Choroid plexus epithelial cell (primary cell): Measurements from ENCODE around the gene DNPH1.

Source experiments
- DNase-seq: peaks from one replicate; pipeline ENCODE4 v3.0.0-alpha.2; 2010; ENCODE audit warnings: low read depth
- H3K4me3 ChIP-seq: 2 replicates; pipeline ENCODE4 v1.5.1; 2011; ENCODE audit warnings: low read depth, mild to moderate bottlenecking, control low read depth, low read length, moderate library complexity
- TF ChIP-seq, protein P1 (sequence below): conservative IDR thresholded peaks from 2 replicates; pipeline ENCODE4 v1.5.1; 2011; ENCODE audit warnings: low read depth, mild to moderate bottlenecking, control low read depth, inconsistent platforms, low read length, moderate library complexity

DNPH1 gene

DNA sequence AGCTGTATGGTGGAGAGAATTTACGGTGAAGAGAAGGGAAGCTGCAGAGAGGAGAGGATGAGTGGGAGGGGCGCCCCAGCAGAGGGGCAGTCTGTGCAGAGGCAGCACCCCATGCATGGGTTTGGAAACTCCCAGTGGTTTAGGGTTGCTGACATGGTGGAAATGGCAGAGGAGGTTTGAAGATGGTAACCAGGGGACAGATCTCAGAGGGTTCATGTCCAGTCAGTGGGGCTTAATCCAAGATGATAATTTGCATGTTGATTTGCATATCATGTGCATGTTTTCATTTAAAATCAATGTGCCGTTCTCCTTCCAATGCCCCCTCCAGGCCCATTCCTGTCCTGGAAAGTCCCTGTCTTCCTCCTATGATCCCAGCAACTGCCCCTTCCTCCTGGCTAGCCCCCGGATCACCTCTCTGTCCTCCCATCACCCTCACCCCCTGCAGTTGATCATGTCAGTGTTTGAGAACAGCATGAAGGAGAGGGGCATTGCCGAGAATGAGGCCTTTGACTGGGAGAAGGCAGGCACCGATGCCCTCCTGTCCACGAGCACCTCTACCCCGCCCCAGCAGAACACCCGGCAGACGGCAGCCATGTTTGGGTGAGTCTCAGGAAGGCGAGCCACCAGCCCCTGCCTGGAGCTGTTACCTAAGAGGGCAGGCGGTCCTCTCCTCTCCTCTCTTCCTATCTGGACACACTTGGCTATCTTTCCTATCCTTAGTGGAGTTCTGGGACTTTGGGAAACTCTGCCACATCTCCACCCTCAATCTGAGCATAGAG, 28.3 kb upstream of the DNPH1 start:
- H3K4me3 ChIP-seq, result no peak overlapping the region
- DNase-seq, result no peak
- TF ChIP-seq, protein P1, sequence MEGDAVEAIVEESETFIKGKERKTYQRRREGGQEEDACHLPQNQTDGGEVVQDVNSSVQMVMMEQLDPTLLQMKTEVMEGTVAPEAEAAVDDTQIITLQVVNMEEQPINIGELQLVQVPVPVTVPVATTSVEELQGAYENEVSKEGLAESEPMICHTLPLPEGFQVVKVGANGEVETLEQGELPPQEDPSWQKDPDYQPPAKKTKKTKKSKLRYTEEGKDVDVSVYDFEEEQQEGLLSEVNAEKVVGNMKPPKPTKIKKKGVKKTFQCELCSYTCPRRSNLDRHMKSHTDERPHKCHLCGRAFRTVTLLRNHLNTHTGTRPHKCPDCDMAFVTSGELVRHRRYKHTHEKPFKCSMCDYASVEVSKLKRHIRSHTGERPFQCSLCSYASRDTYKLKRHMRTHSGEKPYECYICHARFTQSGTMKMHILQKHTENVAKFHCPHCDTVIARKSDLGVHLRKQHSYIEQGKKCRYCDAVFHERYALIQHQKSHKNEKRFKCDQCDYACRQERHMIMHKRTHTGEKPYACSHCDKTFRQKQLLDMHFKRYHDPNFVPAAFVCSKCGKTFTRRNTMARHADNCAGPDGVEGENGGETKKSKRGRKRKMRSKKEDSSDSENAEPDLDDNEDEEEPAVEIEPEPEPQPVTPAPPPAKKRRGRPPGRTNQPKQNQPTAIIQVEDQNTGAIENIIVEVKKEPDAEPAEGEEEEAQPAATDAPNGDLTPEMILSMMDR, result no peak

DNA sequence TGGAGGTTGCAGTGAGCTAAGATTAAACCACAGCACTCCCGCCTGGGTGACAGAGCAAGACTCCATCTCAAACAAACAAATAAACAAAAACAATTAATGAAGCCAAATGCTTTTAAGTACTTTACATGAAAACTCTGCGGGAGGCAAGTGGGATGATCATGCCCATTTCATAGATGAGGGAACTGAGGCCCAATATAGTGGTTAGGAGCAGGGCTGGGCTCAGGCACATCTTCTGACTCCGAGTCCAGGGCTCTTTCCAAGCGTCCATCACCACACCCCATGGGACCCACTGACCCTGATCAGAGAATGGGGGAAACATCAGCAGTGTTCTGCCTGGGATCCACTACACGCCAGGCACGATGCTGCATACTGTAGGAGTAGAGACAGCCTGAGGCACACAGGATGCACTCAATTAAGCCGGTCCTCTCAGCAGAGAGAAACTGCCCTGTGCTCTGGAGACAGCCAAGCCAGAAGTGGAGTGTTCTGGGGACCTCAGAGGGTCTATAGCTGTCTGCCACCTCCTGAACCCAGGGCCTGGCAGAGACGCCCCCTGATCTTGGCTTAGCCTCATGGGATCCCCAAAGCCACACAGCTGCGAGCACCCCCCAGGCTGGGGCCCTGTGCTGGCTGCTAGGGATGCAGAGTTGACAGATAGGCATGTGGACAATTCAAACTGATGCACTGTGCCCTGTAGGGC, 27.5 kb upstream of the DNPH1 start:
- TF ChIP-seq, protein P1, result no peak
- H3K4me3 ChIP-seq, result no peak overlapping the region
- DNase-seq, result no peak

DNA sequence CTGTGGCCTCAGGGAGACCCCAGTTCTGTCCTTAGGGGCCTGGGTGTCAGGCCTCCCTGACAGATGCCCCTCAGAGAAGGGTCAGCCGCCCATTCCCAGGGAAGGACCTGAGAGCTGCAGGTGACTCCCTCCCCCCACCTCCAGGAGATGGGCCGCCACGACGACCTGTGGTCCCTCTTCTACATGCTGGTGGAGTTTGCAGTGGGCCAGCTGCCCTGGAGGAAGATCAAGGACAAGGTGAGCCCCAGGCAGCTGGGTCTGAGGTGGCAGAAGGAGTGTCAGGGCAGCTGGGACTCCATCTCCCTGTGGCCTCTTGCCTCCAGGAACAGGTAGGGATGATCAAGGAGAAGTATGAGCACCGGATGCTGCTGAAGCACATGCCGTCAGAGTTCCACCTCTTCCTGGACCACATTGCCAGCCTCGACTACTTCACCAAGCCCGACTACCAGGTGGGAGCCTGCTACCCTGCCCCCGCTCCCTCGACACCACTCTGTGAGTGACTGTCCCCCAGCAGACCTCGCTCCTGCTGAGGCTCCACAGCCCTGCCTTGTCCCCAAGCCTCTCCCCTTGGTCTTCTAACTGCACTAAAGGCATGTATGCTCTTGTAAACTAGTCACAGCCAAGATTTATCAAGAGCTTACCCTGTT, 26.2 kb upstream of the DNPH1 start:
- H3K4me3 ChIP-seq, result no peak overlapping the region
- DNase-seq, result no peak
- TF ChIP-seq, protein P1, result no peak

DNA sequence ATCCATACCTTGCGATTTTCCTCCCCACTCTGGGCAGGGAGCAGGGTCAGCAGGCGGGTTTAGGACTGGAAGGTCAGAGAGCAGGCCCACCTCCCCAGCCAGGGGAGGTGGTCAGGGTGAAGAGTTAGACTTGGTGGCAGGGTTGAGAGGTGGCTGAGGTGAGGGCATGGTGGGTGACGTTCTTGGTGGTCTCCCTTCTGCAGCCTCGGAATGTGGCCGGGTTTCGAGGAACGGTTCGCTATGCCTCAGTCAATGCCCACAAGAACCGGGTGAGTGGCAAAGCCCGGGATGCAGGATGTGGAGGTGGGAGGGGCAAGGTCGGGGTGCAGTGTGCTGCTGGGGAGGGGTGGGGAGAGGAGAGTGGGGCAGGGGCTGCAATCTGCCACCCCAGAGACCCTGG, 25.6 kb upstream of the DNPH1 start:
- no peak for DNase-seq
- TF ChIP-seq, protein P1, result no peak
- H3K4me3 ChIP-seq, result no peak overlapping the region

DNA sequence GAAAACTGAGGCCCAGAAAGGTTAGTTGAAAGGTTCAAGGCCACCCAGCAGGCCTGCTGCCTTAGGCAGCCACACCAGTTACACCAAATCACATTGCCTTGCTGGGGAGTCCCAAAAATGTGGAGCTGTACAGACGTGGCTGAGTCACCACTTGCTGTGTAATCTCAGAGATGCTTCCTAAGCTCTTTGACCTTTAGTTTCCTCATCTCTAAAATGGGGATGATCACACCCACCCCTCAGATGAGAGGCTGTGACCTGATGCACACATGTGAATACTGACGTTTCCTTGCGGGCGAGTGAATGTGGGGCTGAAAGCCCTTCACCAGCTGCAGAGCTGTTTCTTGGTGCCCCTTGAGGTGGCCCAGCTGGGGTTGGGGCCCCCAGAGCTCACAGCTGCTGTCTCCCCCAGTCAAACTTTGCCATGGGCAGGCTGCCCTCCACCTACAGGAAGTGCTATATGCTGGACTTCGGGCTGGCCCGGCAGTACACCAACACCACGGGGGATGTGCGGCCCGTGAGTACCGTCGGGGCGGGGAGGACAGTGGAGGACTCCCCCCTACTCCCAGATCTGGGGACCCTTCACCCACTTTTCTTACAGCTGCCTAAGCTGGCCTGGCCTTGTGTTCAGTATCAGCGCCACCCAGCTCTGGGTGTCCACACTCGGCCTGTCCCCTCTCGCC, 25.0 kb upstream of the DNPH1 start:
- TF ChIP-seq, protein P1, result no peak
- H3K4me3 ChIP-seq, result no peak overlapping the region
- DNase-seq, result peak; percentile 41

DNA sequence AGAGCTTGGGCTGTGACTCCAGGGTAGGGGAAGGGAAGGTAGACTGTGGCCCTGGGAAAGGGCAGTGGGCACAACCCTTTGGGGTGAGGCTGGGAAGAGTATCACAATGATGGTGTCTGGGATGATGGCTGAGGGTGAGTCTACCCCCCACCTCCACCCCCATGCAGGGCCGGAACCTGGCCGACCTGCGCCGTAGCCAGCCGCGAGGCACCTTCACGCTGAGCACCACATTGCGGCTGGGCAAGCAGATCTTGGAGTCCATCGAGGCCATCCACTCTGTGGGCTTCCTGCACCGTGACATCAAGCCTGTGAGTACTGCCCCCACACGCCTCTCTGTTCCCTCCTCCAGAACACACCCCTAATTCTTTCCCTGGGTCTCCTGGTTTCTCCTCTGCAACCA, 24.1 kb upstream of the DNPH1 start:
- no peak for DNase-seq
- TF ChIP-seq, protein P1, result no peak
- no peak overlapping the region for H3K4me3 ChIP-seq
